HG02571 (cell line): Measurements from ENCODE around the gene CCND1.

Source experiments
- ATAC-seq: cut with Tn5 transposase; IDR thresholded peaks from one replicate; pipeline ENCODE4 v1.9.1; 2021; ENCODE audit warnings: mild to moderate bottlenecking, moderate library complexity; ENCODE audit not compliant: unreplicated experiment

Gene CCND1

GRCh38 chr11:69640995-69641581 lies at the start of gene CCND1:
Gene CCND1 (plus strand): TSS chr11:69641156. CDS start chr11:69641314, 158 bp downstream.
- no peak for ATAC-seq

- no peak for ATAC-seq
These were observed 47.8 kb upstream of the CCND1 start for GRCh38 chr11:69592986-69593650.

GRCh38 chr11:69593851-69594250 lies 47.1 kb upstream of the CCND1 start:
- no peak for ATAC-seq

GRCh38 chr11:69594481-69594880 lies 46.5 kb upstream of the CCND1 start:
- ATAC-seq: no peak

- ATAC-seq: no peak
These were observed 44.9 kb upstream of the CCND1 start for GRCh38 chr11:69595805-69596665.

- ATAC-seq: no peak
These were observed 42.8 kb upstream of the CCND1 start for GRCh38 chr11:69598147-69598546.

- no peak for ATAC-seq
These were observed 41.5 kb upstream of the CCND1 start for GRCh38 chr11:69599502-69599901.

GRCh38 chr11:69600001-69600400 lies 41.0 kb upstream of the CCND1 start:
- ATAC-seq: no peak

GRCh38 chr11:69601011-69601975 lies 39.7 kb upstream of the CCND1 start:
- no peak for ATAC-seq

GRCh38 chr11:69603111-69603836 lies 37.7 kb upstream of the CCND1 start:
- no peak for ATAC-seq

- ATAC-seq: no peak
These were observed 36.9 kb upstream of the CCND1 start for GRCh38 chr11:69604055-69604454.

- no peak for ATAC-seq
These were observed 35.0 kb upstream of the CCND1 start for GRCh38 chr11:69605737-69606526.

- ATAC-seq: no peak
These were observed 31.6 kb upstream of the CCND1 start for GRCh38 chr11:69609351-69609750.

GRCh38 chr11:69611548-69612526 lies 29.1 kb upstream of the CCND1 start:
- no peak for ATAC-seq

GRCh38 chr11:69613594-69613993 lies 27.4 kb upstream of the CCND1 start:
- no peak for ATAC-seq

GRCh38 chr11:69614085-69614484 lies 26.9 kb upstream of the CCND1 start:
- no peak for ATAC-seq

- ATAC-seq: no peak
These were observed 25.2 kb upstream of the CCND1 start for GRCh38 chr11:69615545-69616278.
